Neural progenitor cell (in vitro differentiated cells): ENCODE data around the gene ZCWPW1. TPM values are rescaled to one million over a fixed set of nuclear protein-coding genes. Genes with fewer than 3 reads are reported as not detected.
"Not testable (repeated sequence)": the region's sequence is repeated elsewhere in the genome, so short reads cannot be mapped to it uniquely, and the experiment has no call there.

Source experiments
- DNase-seq: peaks from one replicate; pipeline ENCODE4 v3.0.0-alpha.2; 2016; ENCODE audit warnings: low spot score
- H2AFZ ChIP-seq: fragments of 200-600 bp; sonication (generic); replicated peaks from 2 replicates; pipeline ENCODE4 v1.6.1; 2016; ENCODE audit warnings: antibody characterized with exemption
- H3F3A ChIP-seq: fragments of 200-600 bp; sonication (generic); 2 replicates; pipeline ENCODE4 v1.6.1; 2016; ENCODE audit warnings: antibody characterized with exemption, low read depth
- H3K27ac ChIP-seq: fragments of 200-600 bp; sonication (generic); 2 replicates; pipeline ENCODE4 v1.5.1; 2016; ENCODE audit warnings: mild to moderate bottlenecking
- H3K27me3 ChIP-seq: fragments of 200-600 bp; sonication (generic); 2 replicates; pipeline ENCODE4 v1.6.1; 2016; ENCODE audit warnings: mild to moderate bottlenecking, moderate library complexity
- H3K36me3 ChIP-seq: fragments of 200-600 bp; sonication (generic); 2 replicates; pipeline ENCODE4 v1.5.1; 2016
- H3K4me1 ChIP-seq: fragments of 200-600 bp; sonication (generic); 2 replicates; pipeline ENCODE4 v1.6.1; 2016; ENCODE audit warnings: mixed run types
- H3K4me2 ChIP-seq: fragments of 200-600 bp; sonication (generic); 2 replicates; pipeline ENCODE4 v1.6.1; 2016
- H3K4me3 ChIP-seq: fragments of 200-600 bp; sonication (generic); 2 replicates; pipeline ENCODE4 v1.5.1; 2016
- H3K79me2 ChIP-seq: fragments of 200-600 bp; sonication (generic); 2 replicates; pipeline ENCODE4 v1.6.1; 2016; ENCODE audit warnings: low read depth
- H3K9ac ChIP-seq: fragments of 200-600 bp; sonication (generic); 2 replicates; pipeline ENCODE4 v1.6.1; 2016
- H3K9me3 ChIP-seq: fragments of 200-600 bp; sonication (generic); 2 replicates; pipeline ENCODE4 v1.5.1; 2016; ENCODE audit warnings: low read depth
- H4K20me1 ChIP-seq: fragments of 200-600 bp; sonication (generic); 2 replicates; pipeline ENCODE4 v1.6.1; 2016; ENCODE audit warnings: low read depth
- H3K27ac Mint-ChIP-seq: 3 replicates; pipeline ENCODE4 v1.8.0; 2021; ENCODE audit warnings: mixed read lengths
- H3K27me3 Mint-ChIP-seq: 2 replicates; pipeline ENCODE4 v1.8.0; 2022; ENCODE audit warnings: low read depth, mild to moderate bottlenecking, inconsistent platforms, moderate library complexity, mixed read lengths; ENCODE audit not compliant: insufficient read depth
- H3K36me3 Mint-ChIP-seq: 3 replicates; pipeline ENCODE4 v1.8.0; 2021; ENCODE audit warnings: mixed read lengths
- H3K4me1 Mint-ChIP-seq: 3 replicates; pipeline ENCODE4 v1.8.0; 2021; ENCODE audit warnings: mixed read lengths
- H3K4me3 Mint-ChIP-seq: 3 replicates; pipeline ENCODE4 v1.8.0; 2021; ENCODE audit warnings: mild to moderate bottlenecking, moderate library complexity, mixed read lengths
- H3K9me3 Mint-ChIP-seq: 3 replicates; pipeline ENCODE4 v1.8.0; 2020; ENCODE audit warnings: mixed read lengths
- CTCF ChIP-seq: fragments of 200-600 bp; sonication (generic); IDR thresholded peaks from 2 replicates; pipeline ENCODE4 v1.5.1; 2017; ENCODE audit warnings: antibody characterized with exemption, mild to moderate bottlenecking
- EZH2 ChIP-seq: fragments of 200-600 bp; sonication (generic); IDR thresholded peaks from 2 replicates; pipeline ENCODE4 v1.6.1; 2017; ENCODE audit warnings: antibody characterized with exemption, mild to moderate bottlenecking, moderate library complexity
- EZH2phosphoT487 ChIP-seq: fragments of 200-600 bp; sonication (generic); IDR thresholded peaks from 2 replicates; pipeline ENCODE4 v1.6.1; 2017; ENCODE audit warnings: antibody characterized with exemption
- total RNA-seq: library from RNA; depleted of rRNA; stranded (reverse); fragments of >200 nt; gene quantifications from 2 replicates; pipeline ENCODE4 v1.2.3, GENCODE V29; 2015; ENCODE audit warnings: low replicate concordance

ZCWPW1 gene
- total RNA-seq, 1 donor from 2014 or later = 1.4 TPM

GRCh38 chr7:100387695-100388094 lies 40.8 kb downstream of the ZCWPW1 start:
- H3K9ac ChIP-seq = no peak overlapping the region
- H3K27me3 ChIP-seq = no peaks in the 10 kb centered on the region
- H3K4me1 ChIP-seq = peaks cover 7% of the 10 kb centered on the region
- no peak overlapping the region for H3K4me2 ChIP-seq
- no peaks in the 10 kb centered on the region for H3F3A ChIP-seq
- Mint-ChIP-seq H3K4me1 (peaks cover 9% of the 10 kb centered on the region), H3K27ac (no peak overlapping the region), H3K9me3 (no peaks in the 10 kb centered on the region), H3K27me3 (peaks cover under 1% of the 10 kb centered on the region), H3K36me3 (no peaks in the 10 kb centered on the region), H3K4me3 (no peak overlapping the region)
- H4K20me1 ChIP-seq = no peaks in the 10 kb centered on the region
- H3K27ac ChIP-seq = no peak overlapping the region
- DNase-seq = no peak
- no peak overlapping the region for H3K4me3 ChIP-seq
- no peaks in the 10 kb centered on the region for H3K79me2 ChIP-seq
- H3K36me3 ChIP-seq = no peaks in the 10 kb centered on the region
- H2AFZ ChIP-seq = no peak overlapping the region
- no peak for TF ChIP-seq EZH2phosphoT487
- TF ChIP-seq CTCF = no peak
- no peak for TF ChIP-seq EZH2
- H3K9me3 ChIP-seq = no peaks in the 10 kb centered on the region

- H3K4me1 ChIP-seq = peaks cover 7% of the 10 kb centered on the region
- no peak for TF ChIP-seq EZH2
- TF ChIP-seq CTCF = no peak
- TF ChIP-seq EZH2phosphoT487 = no peak
Observed at GRCh38 chr7:100386940-100387339, 41.6 kb downstream of the ZCWPW1 start.

GRCh38 chr7:100384628-100385294 lies 43.7 kb downstream of the ZCWPW1 start:
- no peaks in the 10 kb centered on the region for H3K79me2 ChIP-seq
- no peak overlapping the region for H3K4me3 Mint-ChIP-seq
- no peak for DNase-seq
- H3K9me3 ChIP-seq = no peaks in the 10 kb centered on the region
- H3K27ac Mint-ChIP-seq = no peak overlapping the region
- no peak overlapping the region for H2AFZ ChIP-seq
- H3K4me3 ChIP-seq = no peak overlapping the region
- no peaks in the 10 kb centered on the region for H3K4me1 ChIP-seq
- peaks cover 2% of the 10 kb centered on the region for H3K27me3 Mint-ChIP-seq
- H3K4me2 ChIP-seq = no peak overlapping the region
- H3K36me3 Mint-ChIP-seq = no peaks in the 10 kb centered on the region
- H3K9me3 Mint-ChIP-seq = no peaks in the 10 kb centered on the region
- H3K4me1 Mint-ChIP-seq = peaks cover 2% of the 10 kb centered on the region
- no peaks in the 10 kb centered on the region for H4K20me1 ChIP-seq
- no peak overlapping the region for H3K9ac ChIP-seq
- no peaks in the 10 kb centered on the region for H3K27me3 ChIP-seq
- no peaks in the 10 kb centered on the region for H3F3A ChIP-seq
- TF ChIP-seq EZH2 = no peak
- TF ChIP-seq EZH2phosphoT487 = no peak
- no peak for TF ChIP-seq CTCF
- H3K36me3 ChIP-seq = no peaks in the 10 kb centered on the region
- no peak overlapping the region for H3K27ac ChIP-seq

More at GRCh38 chr7:100386940-100387339, 41.6 kb downstream of the ZCWPW1 start:
- Histone ChIP-seq H3K79me2 (no peaks in the 10 kb centered on the region), H3K9ac (no peak overlapping the region), H4K20me1 (no peaks in the 10 kb centered on the region), H3K27ac (no peak overlapping the region), H3K4me3 (no peak overlapping the region), H3K27me3 (no peaks in the 10 kb centered on the region), H3K4me2 (no peak overlapping the region), H3K9me3 (no peaks in the 10 kb centered on the region), H3F3A (no peaks in the 10 kb centered on the region), H3K36me3 (no peaks in the 10 kb centered on the region), H2AFZ (no peak overlapping the region)
- Mint-ChIP-seq H3K9me3 (no peaks in the 10 kb centered on the region), H3K27ac (no peak overlapping the region), H3K36me3 (no peaks in the 10 kb centered on the region), H3K4me3 (no peak overlapping the region), H3K4me1 (peaks cover 9% of the 10 kb centered on the region), H3K27me3 (peaks cover 2% of the 10 kb centered on the region)
- no peak for DNase-seq

- H3K27me3 ChIP-seq, H3K27ac Mint-ChIP-seq, H3K79me2 ChIP-seq, H4K20me1 ChIP-seq, H3K4me1 Mint-ChIP-seq, H3K9me3 Mint-ChIP-seq, H3K27ac ChIP-seq, H3K36me3 Mint-ChIP-seq, H2AFZ ChIP-seq, H3K9ac ChIP-seq, H3K4me2 ChIP-seq, H3K4me3 Mint-ChIP-seq, H3K36me3 ChIP-seq, H3F3A ChIP-seq, H3K27me3 Mint-ChIP-seq, DNase-seq, H3K4me3 ChIP-seq, H3K4me1 ChIP-seq, H3K9me3 ChIP-seq: not testable (repeated sequence)
Observed at GRCh38 chr7:100382234-100382853, 46.2 kb downstream of the ZCWPW1 start.

- H3K9ac ChIP-seq, H3K4me1 Mint-ChIP-seq, H3K4me1 ChIP-seq, H3K27me3 Mint-ChIP-seq, DNase-seq, H3K4me2 ChIP-seq, H3K27ac ChIP-seq, H3K9me3 ChIP-seq, H3K79me2 ChIP-seq, H3K9me3 Mint-ChIP-seq, H3F3A ChIP-seq, H3K36me3 ChIP-seq, H4K20me1 ChIP-seq, H3K4me3 ChIP-seq, H3K36me3 Mint-ChIP-seq, H3K27me3 ChIP-seq, H2AFZ ChIP-seq, H3K4me3 Mint-ChIP-seq, H3K27ac Mint-ChIP-seq: not testable (repeated sequence)
Observed at GRCh38 chr7:100381531-100382233, 46.8 kb downstream of the ZCWPW1 start.
